ENCODE measurements around the gene CCSER2. TPM values are rescaled to one million over a fixed set of nuclear protein-coding genes. Genes with fewer than 3 reads are reported as not detected.
"Not testable (repeated sequence)": the region's sequence is repeated elsewhere in the genome, so short reads cannot be mapped to it uniquely, and the experiment has no call there.

CCSER2 gene
- total and polyA plus RNA-seq, 7 experiments from 2014 or later, result 59.1 to 133 (median 93.4) TPM

DNA sequence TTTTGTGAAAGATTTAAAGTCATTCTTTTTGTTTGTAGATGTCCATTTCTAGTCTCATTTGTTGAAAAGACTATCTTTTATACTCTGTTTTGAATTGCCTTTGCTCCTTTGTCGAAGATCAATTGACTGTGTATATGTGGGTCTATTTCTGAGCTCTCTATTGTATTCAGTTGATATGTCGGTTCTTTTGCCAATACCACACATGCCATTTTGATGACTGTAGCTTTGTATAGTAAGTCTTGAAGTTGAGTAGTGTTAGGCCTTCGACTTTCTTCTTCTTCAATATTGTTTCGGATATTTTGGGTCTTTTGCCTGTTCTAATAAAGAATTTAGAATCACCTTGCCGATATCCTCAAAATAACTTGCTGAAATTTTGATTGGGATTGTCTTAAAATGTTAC lies 104.5 kb downstream of the CCSER2 start:
- peaks cover 0 to under 1% (median 0%) of the 10 kb centered on the region in 3 experiments for H3K36me3 ChIP-seq (ENCODE audit: control insufficient read depth in 2 of 3, insufficient read depth in 3 of 3, low read length in 3 of 3)
- ChIA-PET POLR2A (no interaction called here), CTCF (no interaction called here)
- no peaks in the 10 kb centered on the region for H3K27me3 ChIP-seq (ENCODE audit: control insufficient read depth in 2 of 2, insufficient read depth in 2 of 2, low read length in 2 of 2)
- intact Hi-C loops (cut with micrococcal nuclease), result loop anchor here in 1 of 2 donors (5.0 kb wide), 1 partner anchor 166 kb away; no protein-coding TSS in a partner anchor
- no peak overlapping the region for H3K4me3 ChIP-seq (ENCODE audit: low read length)
- H3K27ac Mint-ChIP-seq, result peak overlapping the region in 2 of 9 donors; percentile 37 to 48
- H3K9me3 ChIP-seq (ENCODE audit: control insufficient read depth in 2 of 3, low read length in 3 of 3), result no peaks in the 10 kb centered on the region
- peaks cover 22 to 62% (median 53%) of the 10 kb centered on the region in 7 donors for H3K4me1 Mint-ChIP-seq
- DNase-seq, result no peak
- no peaks in the 10 kb centered on the region for H3K27me3 Mint-ChIP-seq
- ATAC-seq, result no peak
- H3K4me1 ChIP-seq (ENCODE audit: control insufficient read depth in 2 of 2, insufficient read depth in 2 of 2, low read length in 2 of 2), result peaks cover 0 to 8% of the 10 kb centered on the region in 2 donors
- H3K9me3 Mint-ChIP-seq, result peaks cover 0 to 3% (median 0%) of the 10 kb centered on the region in 11 donors
- H3K27ac ChIP-seq (ENCODE audit: low read depth, low read length), result no peak overlapping the region
- peaks cover 12 to 47% (median 28%) of the 10 kb centered on the region in 5 donors for H3K36me3 Mint-ChIP-seq
- no peak overlapping the region for H3K4me3 Mint-ChIP-seq

DNA sequence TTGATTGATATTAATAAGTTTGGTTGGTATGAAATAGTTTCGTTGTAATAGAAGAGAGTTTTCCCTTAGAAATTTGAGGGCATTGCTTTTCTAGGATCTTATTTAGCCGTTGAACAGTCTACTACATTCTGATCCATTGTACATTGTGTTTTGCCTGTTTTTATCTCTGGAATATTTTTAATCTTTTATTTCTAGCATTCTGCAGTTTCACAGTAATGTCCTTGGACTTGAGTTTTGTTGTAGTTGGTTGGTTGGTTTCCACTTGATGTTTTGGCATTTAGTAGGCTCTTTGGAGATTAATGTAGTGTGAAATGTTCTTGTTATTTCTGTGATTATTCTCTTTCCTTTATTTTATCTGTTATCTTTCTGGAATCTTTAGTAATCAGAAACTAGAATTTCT lies 112.4 kb downstream of the CCSER2 start:
- no peak for ATAC-seq
- Mint-ChIP-seq H3K9me3 (peaks cover 0 to 7% (median 0%) of the 10 kb centered on the region in 11 donors), H3K27me3 (no peaks in the 10 kb centered on the region), H3K4me3 (no peak overlapping the region), H3K4me1 (peaks cover 1 to 10% (median 4%) of the 10 kb centered on the region in 7 donors), H3K27ac (no peak overlapping the region), H3K36me3 (peaks cover 10 to 73% (median 67%) of the 10 kb centered on the region in 5 donors)
- H3K27ac ChIP-seq (ENCODE audit: low read depth, low read length), result no peak overlapping the region
- H3K36me3 ChIP-seq (ENCODE audit: control insufficient read depth in 2 of 3, insufficient read depth in 3 of 3, low read length in 3 of 3), result peaks cover 0 to 16% (median 5%) of the 10 kb centered on the region in 3 experiments
- intact Hi-C loops (cut with micrococcal nuclease), result no loop called here
- no peaks in the 10 kb centered on the region for H3K4me1 ChIP-seq (ENCODE audit: control insufficient read depth in 2 of 2, insufficient read depth in 2 of 2, low read length in 2 of 2)
- ChIA-PET CTCF (no interaction called here), POLR2A (no interaction called here)
- no peaks in the 10 kb centered on the region for H3K9me3 ChIP-seq (ENCODE audit: control insufficient read depth in 2 of 3, low read length in 3 of 3)
- H3K27me3 ChIP-seq (ENCODE audit: control insufficient read depth in 2 of 2, insufficient read depth in 2 of 2, low read length in 2 of 2), result no peaks in the 10 kb centered on the region
- no peak for DNase-seq
- no peak overlapping the region for H3K4me3 ChIP-seq (ENCODE audit: low read length)

GRCh38 chr10:84447701-84448400 lies 119.5 kb downstream of the CCSER2 start:
- ATAC-seq, result no peak
- ChIA-PET CTCF (no interaction called here), POLR2A (no interaction called here)
- Mint-ChIP-seq H3K27me3 (no peaks in the 10 kb centered on the region), H3K27ac (peak overlapping the region in 2 of 9 donors; percentile 21 to 64), H3K4me3 (no peak overlapping the region), H3K36me3 (peaks cover 10 to 46% (median 38%) of the 10 kb centered on the region in 5 donors), H3K4me1 (peaks cover 0 to 19% (median 7%) of the 10 kb centered on the region in 7 donors), H3K9me3 (no peaks in the 10 kb centered on the region)
- no peak for DNase-seq
- Histone ChIP-seq H3K27me3 (ENCODE audit: control insufficient read depth in 2 of 2, insufficient read depth in 2 of 2, low read length in 2 of 2) (no peaks in the 10 kb centered on the region), H3K4me1 (ENCODE audit: control insufficient read depth in 2 of 2, insufficient read depth in 2 of 2, low read length in 2 of 2) (no peaks in the 10 kb centered on the region), H3K9me3 (ENCODE audit: control insufficient read depth in 2 of 3, low read length in 3 of 3) (no peaks in the 10 kb centered on the region), H3K36me3 (ENCODE audit: control insufficient read depth in 2 of 3, insufficient read depth in 3 of 3, low read length in 3 of 3) (peaks cover 0 to 12% (median 0%) of the 10 kb centered on the region in 3 experiments), H3K27ac (ENCODE audit: low read depth, low read length) (no peak overlapping the region), H3K4me3 (ENCODE audit: low read length) (no peak overlapping the region)
- intact Hi-C loops (cut with micrococcal nuclease), result loop anchor here in 1 of 2 donors (2.0 kb wide), 1 partner anchor 17 kb away; no protein-coding TSS in a partner anchor

GRCh38 chr10:84449351-84449750 lies 121.0 kb downstream of the CCSER2 start:
- Mint-ChIP-seq H3K27ac (peak overlapping the region in 1 of 9 donors; percentile 12), H3K36me3 (peaks cover 7 to 49% (median 41%) of the 10 kb centered on the region in 5 donors), H3K4me1 (peaks cover 0 to 23% (median 4%) of the 10 kb centered on the region in 7 donors)
- H3K4me3 ChIP-seq (ENCODE audit: low read length); H3K27me3 Mint-ChIP-seq; H3K9me3 ChIP-seq (ENCODE audit: control insufficient read depth in 2 of 3, low read length in 3 of 3); H3K4me3 Mint-ChIP-seq; ATAC-seq; DNase-seq; POLR2A ChIA-PET; H3K4me1 ChIP-seq (ENCODE audit: control insufficient read depth in 2 of 2, insufficient read depth in 2 of 2, low read length in 2 of 2); H3K27me3 ChIP-seq (ENCODE audit: control insufficient read depth in 2 of 2, insufficient read depth in 2 of 2, low read length in 2 of 2); H3K27ac ChIP-seq (ENCODE audit: low read depth, low read length); H3K9me3 Mint-ChIP-seq: not testable (repeated sequence)
- CTCF ChIA-PET, result interaction anchor here (0.6 kb wide), 1 partner anchor 21 kb away, joined by 3 read pairs; no protein-coding TSS in a partner anchor
- intact Hi-C loops (cut with micrococcal nuclease), result loop anchor here in 1 of 2 donors (1.0 kb wide), 1 partner anchor 9 kb away; no protein-coding TSS in a partner anchor
- peaks cover 0 to 19% (median 0%) of the 10 kb centered on the region in 3 experiments for H3K36me3 ChIP-seq (ENCODE audit: control insufficient read depth in 2 of 3, insufficient read depth in 3 of 3, low read length in 3 of 3)

DNA sequence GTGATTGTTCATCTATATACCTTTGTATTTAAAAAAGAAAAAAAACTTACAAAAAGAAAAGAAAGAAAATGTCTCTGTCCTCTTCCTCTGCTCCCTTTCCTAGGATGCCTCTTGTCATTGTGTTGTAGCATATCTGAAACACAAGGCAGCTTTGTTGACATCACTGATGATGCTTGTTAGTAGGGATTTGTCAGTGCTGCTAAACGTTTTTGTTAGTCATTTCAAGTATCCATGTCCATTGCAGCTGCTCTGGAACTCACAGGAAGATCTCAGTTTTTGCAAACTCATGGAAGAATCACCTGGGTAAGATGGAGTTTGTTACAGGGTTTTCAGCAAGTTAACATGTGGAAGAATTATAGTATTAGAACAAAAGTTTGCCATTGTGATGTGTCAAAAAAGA lies 123.6 kb downstream of the CCSER2 start:
- peak overlapping the region in 1 of 9 donors; percentile 12 for H3K27ac Mint-ChIP-seq
- H3K27me3 Mint-ChIP-seq, result no peaks in the 10 kb centered on the region
- ChIA-PET POLR2A (no interaction called here), CTCF (no interaction called here)
- H3K36me3 ChIP-seq (ENCODE audit: control insufficient read depth in 2 of 3, insufficient read depth in 3 of 3, low read length in 3 of 3), result peaks cover 0 to 25% (median 0%) of the 10 kb centered on the region in 3 experiments
- H3K4me1 Mint-ChIP-seq, result peaks cover 2 to 26% (median 8%) of the 10 kb centered on the region in 7 donors
- no peak for DNase-seq
- H3K27ac ChIP-seq (ENCODE audit: low read depth, low read length), result no peak overlapping the region
- no peaks in the 10 kb centered on the region for H3K4me1 ChIP-seq (ENCODE audit: control insufficient read depth in 2 of 2, insufficient read depth in 2 of 2, low read length in 2 of 2)
- peaks cover 11 to 64% (median 53%) of the 10 kb centered on the region in 5 donors for H3K36me3 Mint-ChIP-seq
- ATAC-seq, result no peak
- intact Hi-C loops (cut with micrococcal nuclease), result no loop called here
- no peaks in the 10 kb centered on the region for H3K9me3 ChIP-seq (ENCODE audit: control insufficient read depth in 2 of 3, low read length in 3 of 3)
- no peak overlapping the region for H3K4me3 ChIP-seq (ENCODE audit: low read length)
- no peak overlapping the region for H3K4me3 Mint-ChIP-seq
- H3K9me3 Mint-ChIP-seq, result peaks cover 0 to 5% (median 0%) of the 10 kb centered on the region in 11 donors
- H3K27me3 ChIP-seq (ENCODE audit: control insufficient read depth in 2 of 2, insufficient read depth in 2 of 2, low read length in 2 of 2), result no peaks in the 10 kb centered on the region

DNA sequence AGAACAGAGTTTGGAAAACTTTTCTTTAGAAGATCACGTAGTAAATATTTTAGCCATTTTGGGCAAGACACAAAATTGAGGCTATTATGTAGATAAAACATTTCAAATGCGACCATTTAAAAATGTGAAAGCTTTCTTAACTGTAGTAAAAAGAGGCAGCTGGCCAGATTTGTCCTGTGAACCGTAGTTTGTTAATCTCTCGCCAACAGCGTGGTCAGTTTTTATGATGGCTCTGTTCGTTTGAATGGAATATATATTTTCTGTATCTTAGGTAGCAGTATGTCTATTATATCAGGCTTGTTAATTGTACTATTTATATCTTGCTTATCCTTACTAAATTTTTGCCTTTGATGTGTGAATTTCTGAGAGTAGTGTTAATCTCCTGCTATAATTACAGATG lies 124.9 kb downstream of the CCSER2 start:
- Histone ChIP-seq H3K9me3 (ENCODE audit: control insufficient read depth in 2 of 3, low read length in 3 of 3) (no peaks in the 10 kb centered on the region), H3K4me1 (ENCODE audit: control insufficient read depth in 2 of 2, insufficient read depth in 2 of 2, low read length in 2 of 2) (no peaks in the 10 kb centered on the region), H3K27me3 (ENCODE audit: control insufficient read depth in 2 of 2, insufficient read depth in 2 of 2, low read length in 2 of 2) (no peaks in the 10 kb centered on the region), H3K27ac (ENCODE audit: low read depth, low read length) (no peak overlapping the region), H3K4me3 (ENCODE audit: low read length) (no peak overlapping the region), H3K36me3 (ENCODE audit: control insufficient read depth in 2 of 3, insufficient read depth in 3 of 3, low read length in 3 of 3) (peaks cover 0 to 16% (median 0%) of the 10 kb centered on the region in 3 experiments)
- DNase-seq (no peak), ATAC-seq (no peak)
- no peaks in the 10 kb centered on the region for H3K27me3 Mint-ChIP-seq
- H3K9me3 Mint-ChIP-seq, result peaks cover 0 to 5% (median 2%) of the 10 kb centered on the region in 11 donors
- peaks cover 2 to 23% (median 7%) of the 10 kb centered on the region in 7 donors for H3K4me1 Mint-ChIP-seq
- no peak overlapping the region for H3K27ac Mint-ChIP-seq
- H3K4me3 Mint-ChIP-seq, result no peak overlapping the region
- POLR2A ChIA-PET, result no interaction called here
- H3K36me3 Mint-ChIP-seq, result peaks cover 11 to 57% (median 46%) of the 10 kb centered on the region in 5 donors
- CTCF ChIA-PET, result no interaction called here
- intact Hi-C loops (cut with micrococcal nuclease), result no loop called here
